Islet precursor cell (in vitro differentiated cells): ENCODE data around the gene GALNT2.
A peak's percentile ranks its signal among the peaks of the same experiment; 100 is the strongest.

Source experiments
- DNase-seq: peaks from one replicate; pipeline ENCODE4 v3.0.0-alpha.2; 2018

GALNT2 gene

GRCh38 chr1:230117694-230118093, 50.7 kb downstream of the GALNT2 start:
- DNase-seq: no peak

GRCh38 chr1:230119340-230119739, 52.3 kb downstream of the GALNT2 start:
- no peak for DNase-seq

GRCh38 chr1:230120289-230120920, 53.4 kb downstream of the GALNT2 start:
- DNase-seq: no peak

GRCh38 chr1:230120921-230121381, 53.9 kb downstream of the GALNT2 start:
- no peak for DNase-seq

- DNase-seq: no peak
These were observed 54.9 kb downstream of the GALNT2 start for GRCh38 chr1:230121950-230122349.

GRCh38 chr1:230122366-230123279, 55.6 kb downstream of the GALNT2 start:
- no peak for DNase-seq

- no peak for DNase-seq
These were observed 56.5 kb downstream of the GALNT2 start for GRCh38 chr1:230123280-230124185.

- peak; percentile 71 for DNase-seq
These were observed 57.4 kb downstream of the GALNT2 start for GRCh38 chr1:230124186-230125128.

- no peak for DNase-seq
These were observed 58.1 kb downstream of the GALNT2 start for GRCh38 chr1:230125141-230125540.

- no peak for DNase-seq
These were observed 58.8 kb downstream of the GALNT2 start for GRCh38 chr1:230125640-230126528.

- no peak for DNase-seq
These were observed 59.6 kb downstream of the GALNT2 start for GRCh38 chr1:230126529-230127104.

GRCh38 chr1:230127105-230128054, 60.3 kb downstream of the GALNT2 start:
- DNase-seq: no peak

GRCh38 chr1:230128569-230129285, 61.7 kb downstream of the GALNT2 start:
- DNase-seq: no peak

- DNase-seq: no peak
These were observed 62.3 kb downstream of the GALNT2 start for GRCh38 chr1:230129341-230129740.

- DNase-seq: no peak
These were observed 63.3 kb downstream of the GALNT2 start for GRCh38 chr1:230130172-230130944.

- no peak for DNase-seq
These were observed 64.4 kb downstream of the GALNT2 start for GRCh38 chr1:230131457-230131856.

- DNase-seq: no peak
These were observed 65.7 kb downstream of the GALNT2 start for GRCh38 chr1:230132758-230133157.

- no peak for DNase-seq
These were observed 68.7 kb downstream of the GALNT2 start for GRCh38 chr1:230135726-230136125.
